Thyroid gland (tissue), 4 donors: Measurements from ENCODE around the gene TOPAZ1.

Experiments used
- POLR2A ChIP-seq, 2 donors: fragments of 450-650 bp; IDR thresholded peaks; one replicate each; pipeline ENCODE4 v1.6.1; 2017; ENCODE audit warnings: antibody characterized with exemption in 2 of 2, mild to moderate bottlenecking in 2 of 2, moderate library complexity in 1 of 2
- TF ChIP-seq, protein P1 (sequence below), 6 experiments: fragments of 200-600 bp in 3 of 6; fragments of 450-650 bp in 3 of 6; sonication (generic) in 3 of 6; IDR thresholded peaks; one replicate each; pipeline ENCODE4 v1.5.1; 2016 to 2019; ENCODE audit warnings: antibody characterized with exemption in 6 of 6, mild to moderate bottlenecking in 2 of 6, inconsistent platforms in 1 of 6, moderate library complexity in 1 of 6

DNA sequence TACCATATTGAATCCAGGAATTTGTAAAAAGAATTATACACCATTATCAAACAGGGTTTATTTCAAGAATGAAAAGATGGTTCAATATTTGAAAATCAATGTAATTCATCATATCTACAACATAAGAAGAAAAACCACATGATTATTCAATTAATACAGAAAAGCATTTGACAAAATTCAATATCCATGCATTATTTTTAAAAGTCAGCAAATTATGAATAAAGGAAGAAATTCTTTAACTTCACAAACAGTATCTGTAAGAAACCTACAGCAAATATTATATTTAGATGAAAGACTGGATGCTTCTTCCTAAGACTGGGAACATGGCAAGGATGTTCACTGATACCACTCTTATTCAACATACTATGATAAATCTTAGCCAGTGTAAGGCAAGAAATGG is 55.6 kb downstream of the TOPAZ1 start:
- TF ChIP-seq POLR2A (IDR thresholded peaks at IDR 0.05): no peak
- TF ChIP-seq, protein P1, sequence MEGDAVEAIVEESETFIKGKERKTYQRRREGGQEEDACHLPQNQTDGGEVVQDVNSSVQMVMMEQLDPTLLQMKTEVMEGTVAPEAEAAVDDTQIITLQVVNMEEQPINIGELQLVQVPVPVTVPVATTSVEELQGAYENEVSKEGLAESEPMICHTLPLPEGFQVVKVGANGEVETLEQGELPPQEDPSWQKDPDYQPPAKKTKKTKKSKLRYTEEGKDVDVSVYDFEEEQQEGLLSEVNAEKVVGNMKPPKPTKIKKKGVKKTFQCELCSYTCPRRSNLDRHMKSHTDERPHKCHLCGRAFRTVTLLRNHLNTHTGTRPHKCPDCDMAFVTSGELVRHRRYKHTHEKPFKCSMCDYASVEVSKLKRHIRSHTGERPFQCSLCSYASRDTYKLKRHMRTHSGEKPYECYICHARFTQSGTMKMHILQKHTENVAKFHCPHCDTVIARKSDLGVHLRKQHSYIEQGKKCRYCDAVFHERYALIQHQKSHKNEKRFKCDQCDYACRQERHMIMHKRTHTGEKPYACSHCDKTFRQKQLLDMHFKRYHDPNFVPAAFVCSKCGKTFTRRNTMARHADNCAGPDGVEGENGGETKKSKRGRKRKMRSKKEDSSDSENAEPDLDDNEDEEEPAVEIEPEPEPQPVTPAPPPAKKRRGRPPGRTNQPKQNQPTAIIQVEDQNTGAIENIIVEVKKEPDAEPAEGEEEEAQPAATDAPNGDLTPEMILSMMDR (IDR thresholded peaks at IDR 0.05): no peak
